Measurements from ENCODE around the gene PHACTR1.

PHACTR1 gene

GRCh38 chr6:12952318-12952717 lies 235.8 kb downstream of the PHACTR1 start:
- DNase-seq (ENCODE audit: low spot score): no peak

- DNase-seq (ENCODE audit: low spot score): no peak
These were observed 239.4 kb downstream of the PHACTR1 start for GRCh38 chr6:12955956-12956355.

GRCh38 chr6:12956991-12957320 lies 240.4 kb downstream of the PHACTR1 start:
- DNase-seq (ENCODE audit: low spot score): no peak

- peak; percentile 79 for DNase-seq (ENCODE audit: low spot score)
These were observed 240.9 kb downstream of the PHACTR1 start for GRCh38 chr6:12957321-12958051.

- peak; percentile 44 for DNase-seq (ENCODE audit: low spot score)
These were observed 241.6 kb downstream of the PHACTR1 start for GRCh38 chr6:12958052-12958706.

- no peak for DNase-seq (ENCODE audit: low spot score)
These were observed 245.2 kb downstream of the PHACTR1 start for GRCh38 chr6:12961761-12962160.

GRCh38 chr6:12962529-12962928 lies 246.0 kb downstream of the PHACTR1 start:
- DNase-seq (ENCODE audit: low spot score): no peak

- no peak for DNase-seq (ENCODE audit: low spot score)
These were observed 246.4 kb downstream of the PHACTR1 start for GRCh38 chr6:12962987-12963386.

GRCh38 chr6:12963567-12963966 lies 247.0 kb downstream of the PHACTR1 start:
- DNase-seq (ENCODE audit: low spot score): no peak

- DNase-seq (ENCODE audit: low spot score): no peak
These were observed 251.1 kb downstream of the PHACTR1 start for GRCh38 chr6:12967686-12968085.

- DNase-seq (ENCODE audit: low spot score): no peak
These were observed 251.7 kb downstream of the PHACTR1 start for GRCh38 chr6:12968290-12968689.

- no peak for DNase-seq (ENCODE audit: low spot score)
These were observed 252.4 kb downstream of the PHACTR1 start for GRCh38 chr6:12968839-12969558.

- no peak for DNase-seq (ENCODE audit: low spot score)
These were observed 253.4 kb downstream of the PHACTR1 start for GRCh38 chr6:12969966-12970365.

- DNase-seq (ENCODE audit: low spot score): no peak
These were observed 256.8 kb downstream of the PHACTR1 start for GRCh38 chr6:12973386-12973785.

- DNase-seq (ENCODE audit: low spot score): no peak
These were observed 258.0 kb downstream of the PHACTR1 start for GRCh38 chr6:12974551-12974950.

- no peak for DNase-seq (ENCODE audit: low spot score)
These were observed 259.8 kb downstream of the PHACTR1 start for GRCh38 chr6:12976366-12976765.

GRCh38 chr6:12977206-12977605 lies 260.6 kb downstream of the PHACTR1 start:
- no peak for DNase-seq (ENCODE audit: low spot score)

GRCh38 chr6:12977806-12978205 lies 261.2 kb downstream of the PHACTR1 start:
- no peak for DNase-seq (ENCODE audit: low spot score)

- no peak for DNase-seq (ENCODE audit: low spot score)
These were observed 264.2 kb downstream of the PHACTR1 start for GRCh38 chr6:12980741-12981140.

GRCh38 chr6:12984776-12985175 lies 268.2 kb downstream of the PHACTR1 start:
- DNase-seq (ENCODE audit: low spot score): no peak

GRCh38 chr6:12987783-12988182 lies 271.2 kb downstream of the PHACTR1 start:
- no peak for DNase-seq (ENCODE audit: low spot score)

- no peak for DNase-seq (ENCODE audit: low spot score)
These were observed 273.6 kb downstream of the PHACTR1 start for GRCh38 chr6:12990162-12990561.

GRCh38 chr6:12991435-12991834 lies 274.9 kb downstream of the PHACTR1 start:
- no peak for DNase-seq (ENCODE audit: low spot score)
